Activated gamma-delta T cell treated with Interleukin-2 at 50 U/mL for 16 hours (primary cell): ENCODE measurements around the gene ANO4.

ENCODE experiments used
- DNase-seq: peaks from one replicate; pipeline ENCODE4 v3.0.0-alpha.2; 2020

Gene ANO4

DNA sequence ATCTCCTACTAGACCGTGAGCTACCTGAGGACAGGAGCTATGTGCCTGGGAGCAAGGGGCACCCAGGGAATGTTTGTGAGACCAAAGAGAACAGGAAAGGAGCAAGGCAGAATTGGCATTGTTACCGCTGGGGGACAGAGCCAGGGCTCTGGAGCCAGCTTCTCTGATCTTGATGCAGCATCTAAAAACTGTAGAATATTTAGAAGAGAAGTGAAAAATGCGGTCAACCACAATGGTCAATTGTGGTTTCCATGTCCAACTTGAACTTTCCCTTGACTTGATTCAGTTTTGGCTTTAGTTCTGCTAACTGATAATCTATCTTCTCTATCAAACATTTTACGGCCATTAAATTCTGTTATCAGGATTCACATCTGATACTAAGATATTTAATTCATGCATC, 201.2 kb downstream of the ANO4 start:
- no peak for DNase-seq

DNA sequence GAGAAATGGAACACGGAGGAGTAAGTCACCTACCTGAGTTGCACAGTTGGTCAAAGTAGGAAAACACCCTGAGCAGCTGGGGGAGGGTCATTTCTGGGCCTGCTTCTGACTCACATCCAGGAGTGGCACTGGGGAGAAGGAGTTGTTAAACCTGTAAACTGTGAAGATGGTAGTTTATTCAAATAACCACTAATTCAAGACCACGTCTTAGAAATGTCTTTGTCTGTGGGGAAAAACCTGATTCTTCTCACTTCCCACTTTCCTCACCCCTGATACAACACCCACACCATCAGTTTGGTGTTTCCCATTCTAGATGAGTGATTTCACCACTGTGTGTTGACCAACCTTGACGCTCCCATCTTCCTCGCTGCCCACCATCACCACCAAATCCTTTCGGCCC, 207.1 kb downstream of the ANO4 start:
- DNase-seq: no peak

DNA sequence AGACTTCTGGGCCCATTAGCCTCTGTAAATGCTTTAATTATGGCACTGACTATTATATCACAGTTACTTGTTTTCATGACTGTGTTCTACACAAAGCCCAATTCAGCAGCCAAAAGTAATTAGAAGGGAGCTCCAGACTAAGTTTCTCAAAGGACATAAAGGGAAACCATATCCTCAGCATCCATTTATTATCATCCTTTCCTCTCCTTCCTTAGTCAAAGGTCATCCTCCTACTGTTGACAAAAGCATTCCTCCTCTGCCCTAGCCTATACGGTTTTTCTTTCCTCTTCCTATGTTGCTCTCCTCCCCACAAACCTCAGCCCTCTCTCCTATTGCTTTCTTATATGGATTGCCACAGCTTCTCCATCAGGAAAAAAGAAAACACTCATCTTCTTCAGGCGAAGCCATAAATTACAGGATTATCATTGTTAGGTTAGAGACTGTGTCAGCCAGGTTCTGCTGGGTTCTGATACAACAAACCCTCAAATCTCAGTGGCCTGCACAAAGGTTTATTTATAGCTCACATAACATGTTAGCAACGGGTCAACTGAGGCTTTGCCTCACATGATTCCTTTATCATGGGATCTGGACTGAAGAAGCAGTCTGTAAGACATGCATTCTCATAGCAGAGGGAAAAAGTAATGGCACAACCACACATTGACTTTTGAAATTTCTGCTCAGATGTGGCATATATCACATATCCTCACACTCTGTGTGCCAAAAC, 208.3 kb downstream of the ANO4 start:
- no peak for DNase-seq

DNA sequence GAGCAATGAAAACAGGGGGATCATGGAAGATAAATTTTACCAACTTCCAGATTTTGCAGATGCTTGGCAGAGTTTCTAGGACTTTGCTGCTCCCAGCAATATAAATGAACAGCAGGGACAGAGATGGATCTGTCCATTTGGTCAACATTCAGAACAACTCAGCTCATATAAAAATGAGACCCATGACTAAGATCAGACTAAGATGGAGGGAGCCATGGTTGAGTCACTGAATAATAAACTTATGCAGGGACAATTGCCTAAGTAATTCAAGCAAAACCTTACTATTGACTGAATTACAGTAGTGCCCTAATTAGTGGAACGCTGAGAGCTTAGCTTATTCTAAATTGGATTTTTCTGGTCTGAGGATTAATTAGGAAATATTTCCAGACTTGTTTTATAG, 210.3 kb downstream of the ANO4 start:
- no peak for DNase-seq

DNA sequence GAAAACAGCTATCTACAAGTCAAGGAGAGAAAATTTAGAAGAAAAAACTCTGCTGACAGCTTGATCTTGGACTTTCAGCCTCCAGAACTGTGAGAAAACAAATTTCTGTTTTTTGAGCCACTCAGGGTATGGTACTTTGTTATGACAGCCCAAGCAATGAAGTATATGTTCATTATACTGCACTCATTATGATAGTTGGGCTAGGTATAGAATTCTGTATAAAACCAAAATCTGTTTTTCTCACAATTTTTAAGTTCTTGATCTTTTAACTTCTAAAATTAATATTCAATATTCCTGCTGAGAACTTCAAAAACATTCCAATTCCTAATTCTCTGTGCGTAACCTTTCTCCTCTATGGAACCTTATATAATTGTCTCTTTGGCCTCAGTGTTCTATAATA, 214.7 kb downstream of the ANO4 start:
- no peak for DNase-seq

DNA sequence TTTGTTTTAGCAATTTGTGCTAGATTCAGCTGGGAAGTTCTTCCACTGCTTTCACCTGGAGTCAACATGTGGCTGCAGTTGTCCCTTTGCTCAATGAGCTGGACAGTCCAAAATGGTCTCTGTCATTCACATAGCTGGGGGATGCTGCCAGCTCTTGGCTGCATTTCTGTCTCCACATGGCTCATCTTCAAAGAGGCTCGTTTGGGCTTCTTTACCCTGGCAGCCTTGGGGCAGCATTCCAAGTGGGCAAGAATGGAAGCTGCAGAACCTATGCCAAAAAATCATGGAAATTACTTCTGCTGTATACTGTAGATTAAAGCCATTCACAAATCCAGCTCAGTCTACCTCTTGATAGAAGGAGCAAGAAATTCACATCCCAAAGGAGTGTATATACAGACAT, 216.3 kb downstream of the ANO4 start:
- DNase-seq: no peak

DNA sequence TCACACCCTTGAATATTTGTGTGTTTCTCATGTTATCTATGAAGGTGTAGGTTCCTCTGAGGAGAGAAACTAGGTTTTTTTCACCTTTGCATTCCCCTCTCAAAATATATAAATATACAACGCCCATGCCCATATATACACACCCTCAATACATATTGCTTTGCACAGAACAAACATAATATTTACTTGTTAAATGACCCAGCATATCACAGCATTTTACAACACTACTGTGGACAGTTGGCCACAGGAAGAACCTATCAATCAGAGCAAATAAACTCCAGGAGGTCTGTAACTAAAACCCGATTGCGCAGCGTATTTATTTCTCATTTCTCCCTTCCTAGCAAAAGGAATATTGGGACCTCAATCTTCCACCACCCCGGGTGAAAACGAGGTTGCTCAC, 219.4 kb downstream of the ANO4 start:
- DNase-seq: no peak

DNA sequence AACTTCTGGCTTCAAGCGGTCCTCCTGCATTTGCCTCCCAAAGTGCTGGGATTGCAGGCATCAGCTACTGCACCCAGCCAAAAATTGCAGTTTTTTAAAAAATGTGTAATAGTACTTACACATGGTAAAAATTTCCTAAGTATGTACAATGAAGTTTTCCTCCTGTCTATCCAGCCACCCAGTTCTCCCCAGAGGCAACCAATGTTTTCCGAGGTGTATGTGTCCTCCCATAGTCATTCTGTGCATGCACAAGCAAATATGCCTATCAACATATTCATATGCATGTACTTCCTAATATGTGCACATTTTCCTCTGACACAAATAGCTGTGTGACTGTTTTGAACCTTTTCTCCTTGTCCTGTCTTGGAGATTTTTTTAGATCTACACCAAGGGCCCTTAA, 220.5 kb downstream of the ANO4 start:
- no peak for DNase-seq

DNA sequence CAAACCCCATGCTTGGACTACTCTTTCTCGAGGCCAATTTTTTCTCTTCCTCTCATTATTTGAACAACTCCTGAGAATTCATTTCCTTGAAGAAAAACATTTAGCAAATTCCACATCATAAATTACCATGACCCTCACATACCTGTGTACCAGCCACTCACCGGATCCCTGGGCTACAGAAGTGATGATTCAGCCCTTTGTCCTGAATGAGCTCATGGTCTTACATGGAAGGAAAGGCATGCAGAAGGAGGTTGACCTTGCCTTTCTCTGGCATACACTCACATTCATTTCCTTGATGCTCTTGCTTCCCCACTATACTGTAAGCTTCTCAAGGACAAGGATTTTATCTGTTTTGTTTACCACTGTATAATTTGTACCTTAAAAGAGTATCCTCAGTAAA, 224.0 kb downstream of the ANO4 start:
- DNase-seq: no peak

DNA sequence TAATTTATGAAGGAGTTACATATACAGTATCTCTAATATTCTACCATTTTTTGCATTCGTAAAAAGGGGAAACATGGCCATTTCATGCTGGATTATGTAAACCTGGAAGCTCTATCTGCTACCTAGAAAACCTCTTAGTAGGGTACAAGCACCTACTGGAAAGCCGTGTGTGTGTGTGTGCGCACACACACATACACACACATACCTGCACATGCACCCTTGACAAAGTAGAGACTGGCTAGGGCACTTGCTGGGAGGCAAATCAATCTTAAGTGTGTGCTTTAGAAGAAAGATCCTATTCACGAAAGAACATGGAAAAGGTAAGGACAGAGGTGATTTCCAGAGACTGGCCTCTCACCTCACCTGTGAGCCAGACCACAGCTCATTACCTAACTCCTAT, 224.6 kb downstream of the ANO4 start:
- DNase-seq: no peak

DNA sequence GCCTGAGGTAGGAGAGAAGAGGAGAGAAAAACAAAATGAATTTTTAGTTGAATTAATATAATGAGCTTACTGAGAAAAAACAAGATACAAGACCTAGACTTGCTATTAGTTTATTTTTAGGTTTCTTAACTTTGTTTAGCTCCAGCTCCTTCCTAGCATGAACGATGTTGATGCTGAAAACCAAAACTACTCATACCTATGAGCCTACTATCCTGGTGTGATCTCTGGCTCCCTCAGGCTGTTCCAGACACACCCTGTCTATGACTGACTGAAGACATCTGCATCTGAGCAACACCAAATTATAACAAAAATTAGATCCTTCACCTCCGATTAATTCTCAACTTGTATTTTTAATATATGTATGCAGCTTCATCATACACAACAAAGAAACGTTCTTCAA, 225.1 kb downstream of the ANO4 start:
- DNase-seq: no peak

DNA sequence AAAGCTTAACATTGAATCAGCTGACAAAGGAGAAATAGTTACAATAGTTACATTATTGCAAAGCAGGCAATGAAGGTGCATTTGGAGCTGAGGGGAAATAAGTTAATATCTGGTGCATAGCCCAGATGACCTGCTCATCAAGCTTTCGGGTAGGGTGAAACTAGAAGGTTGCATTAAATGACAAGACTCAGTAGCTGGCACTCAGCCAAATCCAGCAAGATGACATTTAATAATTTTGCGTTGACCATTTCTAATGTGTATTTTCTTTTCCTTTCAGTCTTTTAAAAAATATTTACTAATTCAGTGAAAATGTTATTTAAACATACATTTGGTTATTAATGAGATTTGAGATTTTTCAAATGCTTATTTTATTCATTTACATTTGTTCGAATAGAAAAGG, 226.9 kb downstream of the ANO4 start:
- DNase-seq: no peak

DNA sequence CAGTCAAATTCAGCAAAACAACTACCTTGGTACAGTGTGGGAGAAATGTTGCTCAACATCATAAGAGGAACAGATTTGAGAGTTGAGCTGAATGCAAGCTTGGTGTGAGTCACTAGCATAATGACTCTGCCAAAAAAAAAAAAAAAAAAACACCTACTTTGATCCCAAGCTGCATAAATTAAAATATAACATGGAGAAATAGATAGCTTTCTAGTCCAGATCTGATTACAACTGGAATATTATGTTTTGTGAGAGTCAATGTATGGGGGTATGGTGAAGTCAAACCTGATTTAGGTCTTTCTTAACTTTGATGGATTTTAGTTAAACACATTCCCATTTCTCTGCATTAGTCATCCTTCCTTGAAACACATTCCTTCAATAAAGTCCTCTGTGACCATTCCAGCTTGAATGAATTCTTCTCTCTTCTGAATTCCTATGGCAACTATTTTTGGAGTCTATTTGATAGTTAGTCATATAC, 227.4 kb downstream of the ANO4 start:
- no peak for DNase-seq

DNA sequence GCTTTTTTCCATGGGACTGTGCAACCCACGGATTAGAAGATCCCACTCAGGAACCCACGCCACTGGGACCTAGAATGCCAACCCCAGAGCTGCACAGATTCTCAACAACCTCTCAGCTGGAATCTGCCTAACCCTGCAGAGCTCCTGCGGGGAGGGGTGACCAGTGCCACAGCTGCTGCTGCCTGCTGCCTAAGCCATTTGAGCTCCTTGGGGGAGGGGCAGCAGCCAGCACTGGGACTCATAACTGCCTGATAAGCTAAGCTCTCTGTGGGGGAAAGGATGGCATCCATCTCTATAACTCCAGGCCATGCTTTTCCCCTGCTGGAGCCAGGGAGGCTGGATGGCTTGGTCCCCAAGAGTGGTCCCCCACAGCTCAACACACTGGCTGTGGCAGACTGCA, 232.6 kb downstream of the ANO4 start:
- DNase-seq: no peak

DNA sequence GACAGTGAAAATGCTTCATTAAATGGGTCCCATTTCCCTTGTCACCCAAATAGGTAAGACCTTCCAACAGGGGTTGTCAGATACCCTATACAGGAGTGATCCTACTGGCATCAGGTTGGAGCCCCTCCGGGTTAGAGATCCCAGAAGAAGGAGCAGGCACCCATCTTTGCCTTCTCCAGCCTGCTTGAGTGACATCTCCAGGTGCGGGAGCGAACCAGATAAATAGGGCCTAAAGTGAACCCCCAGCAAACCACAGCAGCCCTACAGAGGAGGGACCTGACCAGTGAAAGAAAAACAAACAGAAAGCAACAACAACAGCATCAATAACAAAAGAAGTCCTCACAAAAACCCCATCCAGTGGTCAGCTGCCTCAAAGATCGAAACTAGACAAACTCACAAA, 233.2 kb downstream of the ANO4 start:
- no peak for DNase-seq

DNA sequence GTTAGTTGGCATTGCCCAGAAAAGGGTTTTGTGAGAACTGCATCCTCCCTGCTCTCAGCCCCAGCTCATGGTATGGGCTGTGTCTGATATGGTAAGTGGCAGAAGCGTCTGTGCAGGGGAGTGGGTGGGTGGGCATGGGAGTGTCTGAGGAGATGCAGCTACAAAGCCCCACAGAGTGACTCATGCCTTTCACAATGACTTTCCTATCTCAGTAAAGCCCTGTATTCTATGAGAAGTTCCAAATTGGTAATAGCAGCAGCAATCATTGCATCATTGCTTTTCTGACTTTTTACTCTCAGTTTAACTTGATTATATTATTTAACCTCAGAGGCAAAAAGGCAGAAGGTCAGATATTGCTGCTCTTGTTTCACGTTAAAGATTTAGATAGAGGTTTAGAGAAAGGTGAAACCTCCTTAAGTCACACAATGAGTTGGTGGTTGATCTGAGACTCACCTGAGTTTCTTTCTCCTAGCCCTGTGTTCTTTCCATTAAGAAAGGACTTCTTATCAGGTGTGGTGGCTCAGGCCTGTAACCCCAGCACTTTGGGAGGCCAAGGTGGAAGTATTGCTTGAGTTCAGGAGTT, 243.8 kb downstream of the ANO4 start:
- no peak for DNase-seq

DNA sequence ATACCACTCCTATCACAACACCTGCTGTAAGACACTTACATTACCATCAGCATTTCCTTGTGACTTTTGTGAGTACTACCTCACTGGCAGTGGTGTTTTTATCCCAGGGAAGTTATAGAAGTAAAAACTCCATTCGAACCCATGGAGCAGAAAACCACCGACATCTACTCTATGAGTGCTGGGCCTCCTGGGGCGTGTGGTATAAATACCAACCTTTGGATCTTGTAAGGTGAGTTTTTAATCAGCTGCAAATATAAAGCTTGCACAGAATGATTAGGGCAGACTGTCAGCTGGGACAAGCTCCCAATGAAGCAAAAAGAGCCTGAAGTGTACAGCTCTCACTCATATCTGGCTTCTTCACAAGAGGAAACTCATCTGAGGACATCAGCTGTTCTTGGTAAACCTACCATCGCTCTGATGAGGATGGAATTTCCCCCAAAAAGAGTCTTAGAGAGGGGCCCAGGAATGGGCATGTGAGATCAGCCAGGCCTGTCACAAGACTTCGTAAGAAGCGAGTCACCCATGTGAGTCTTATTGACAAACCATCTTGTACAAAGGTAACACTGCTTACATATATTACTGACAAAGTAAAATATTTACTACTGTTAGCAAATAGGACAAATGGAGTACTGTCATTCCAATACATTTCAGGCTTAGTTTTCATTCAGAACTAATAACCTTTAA, 245.4 kb downstream of the ANO4 start:
- no peak for DNase-seq

DNA sequence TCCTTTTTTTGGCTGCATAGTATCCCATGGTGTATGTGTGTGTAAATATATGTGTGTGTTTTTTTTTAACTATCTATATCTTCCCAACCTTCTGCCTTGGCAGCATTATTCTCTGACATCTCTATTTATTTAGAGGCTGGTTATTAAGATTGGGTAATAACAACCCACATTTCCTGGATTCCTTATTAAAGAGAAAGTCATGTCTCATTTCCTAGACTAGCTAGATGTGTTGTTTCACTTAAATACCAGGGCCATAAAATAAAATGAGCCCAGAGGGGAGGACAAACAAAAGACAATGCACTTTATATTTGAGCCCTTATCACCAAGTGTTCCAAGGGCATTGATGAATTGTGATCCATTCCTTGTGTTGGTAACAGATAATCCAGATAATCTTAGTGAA, 246.4 kb downstream of the ANO4 start:
- no peak for DNase-seq

DNA sequence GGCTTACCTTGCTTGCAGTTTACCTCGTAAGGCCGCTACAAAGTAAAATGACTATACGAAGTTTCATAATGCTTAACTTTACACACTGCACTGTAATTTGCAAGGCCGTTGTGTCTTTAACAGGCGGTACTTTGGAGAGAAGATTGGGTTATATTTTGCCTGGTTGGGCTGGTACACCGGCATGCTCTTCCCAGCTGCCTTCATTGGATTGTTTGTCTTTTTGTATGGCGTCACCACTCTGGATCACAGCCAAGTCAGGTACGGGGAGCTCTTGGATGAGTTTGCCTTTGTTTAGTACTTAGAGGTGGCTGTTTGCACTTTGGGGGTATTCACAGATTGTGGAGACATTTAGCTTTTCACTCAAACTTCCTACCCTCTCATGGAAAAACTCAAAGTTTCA, 247.6 kb downstream of the ANO4 start:
- DNase-seq: no peak

DNA sequence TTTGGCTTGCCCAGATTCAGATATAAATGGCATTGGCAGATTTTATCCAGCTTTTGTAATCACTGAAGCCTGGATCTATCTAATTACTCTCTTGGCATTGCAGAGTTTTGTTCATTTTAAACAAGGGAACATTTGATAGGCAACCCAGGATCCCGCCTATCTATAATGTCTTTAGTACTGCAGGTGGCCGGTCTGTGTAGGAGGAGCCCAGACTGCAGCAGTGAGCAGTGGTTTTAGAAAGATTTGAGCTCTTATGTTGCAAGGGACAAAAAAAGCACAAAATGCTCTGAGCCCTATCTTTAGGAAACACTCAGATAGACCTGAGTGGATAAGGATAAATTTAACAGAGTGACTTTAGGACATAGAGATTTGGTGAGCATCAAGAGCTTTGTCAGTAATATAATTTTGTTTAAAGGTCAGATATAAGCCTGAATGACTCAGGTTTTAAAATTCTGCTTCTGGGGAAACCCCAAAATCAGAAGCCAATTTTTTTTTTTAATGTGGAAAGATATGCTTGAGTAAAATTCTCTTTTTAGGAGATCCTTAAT, 250.0 kb downstream of the ANO4 start:
- DNase-seq: no peak

DNA sequence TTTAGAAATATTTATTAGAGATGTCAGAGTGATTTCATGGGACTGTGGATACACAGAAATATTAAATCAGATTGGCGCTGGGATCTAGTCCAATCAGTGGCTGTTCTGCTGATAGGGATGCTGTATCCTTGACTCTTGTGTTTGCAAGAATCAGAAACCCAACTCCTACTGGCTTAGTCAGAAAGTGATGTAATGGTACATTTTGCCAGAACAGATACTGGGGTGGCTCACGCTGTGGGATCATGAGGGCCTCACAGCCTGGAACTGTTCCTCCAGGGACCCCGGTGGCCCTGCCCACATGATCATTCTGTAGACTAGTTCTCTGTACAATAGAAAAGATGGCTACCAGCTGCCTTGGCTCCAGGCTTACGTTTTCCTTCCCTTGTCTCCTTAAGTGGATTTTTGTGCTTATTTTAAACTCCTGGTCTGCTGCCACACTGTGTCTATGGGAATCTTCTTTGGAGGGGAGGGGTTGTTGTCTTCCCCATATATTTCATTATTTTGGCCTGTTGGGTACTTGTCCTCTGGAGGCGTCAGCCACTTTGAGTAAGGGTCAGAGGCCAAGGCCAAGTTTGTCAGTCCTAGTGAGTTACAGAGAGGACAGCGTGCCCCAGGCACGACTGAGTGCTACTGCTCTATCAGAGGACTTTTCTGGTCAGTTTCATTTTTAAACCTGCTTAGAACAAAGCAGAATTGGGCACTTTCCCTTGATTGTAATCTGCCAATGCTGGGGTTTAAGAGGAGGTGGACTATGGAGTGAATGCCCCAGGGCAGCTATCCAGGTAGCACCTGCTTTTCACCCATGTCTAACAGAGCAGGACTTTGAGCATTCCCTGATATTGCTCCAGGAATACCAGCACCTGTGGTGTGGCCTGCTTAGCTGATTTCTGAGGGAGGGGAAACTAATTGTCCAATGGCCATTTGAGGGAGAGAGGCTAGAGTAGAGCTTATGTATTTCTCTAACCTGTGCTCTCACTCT, 251.2 kb downstream of the ANO4 start:
- no peak for DNase-seq

DNA sequence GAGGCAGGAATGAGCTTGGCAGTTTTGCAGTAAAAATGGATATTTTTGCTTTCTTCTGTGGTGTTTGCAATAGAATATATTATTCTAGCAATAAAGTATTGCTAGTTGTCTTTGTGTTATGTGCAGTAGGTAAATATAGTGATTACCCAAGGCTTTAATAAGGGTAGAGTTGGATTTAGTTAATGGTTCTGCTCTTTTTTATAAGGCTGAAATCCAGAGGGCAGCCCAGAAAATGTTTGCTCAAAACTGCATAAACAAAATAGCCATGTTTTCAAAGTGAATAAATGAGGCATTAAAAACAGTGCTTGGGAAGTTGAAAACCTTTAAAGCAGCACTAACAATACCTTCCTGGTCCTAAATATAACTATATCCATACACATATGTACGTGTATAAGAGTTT, 253.1 kb downstream of the ANO4 start:
- DNase-seq: no peak

DNA sequence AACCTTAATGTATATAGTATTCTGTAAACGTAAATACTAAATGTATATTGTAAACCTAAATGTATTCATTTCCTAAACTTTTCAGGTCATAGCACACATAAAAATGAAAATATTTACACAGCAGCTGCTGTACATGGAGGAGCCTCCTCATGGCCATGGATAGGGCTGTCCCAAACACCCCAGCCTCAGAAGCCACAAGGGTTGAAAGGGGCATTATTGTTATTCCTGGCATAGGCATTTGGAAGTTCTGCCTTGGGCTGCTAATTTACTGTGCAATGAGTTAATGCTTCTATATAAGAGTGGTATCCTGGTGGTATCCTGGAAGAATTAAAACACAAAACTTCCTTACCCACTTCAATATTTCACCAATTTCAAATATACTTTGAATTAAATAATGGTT, 256.1 kb downstream of the ANO4 start:
- DNase-seq: no peak
